Activated gamma-delta T cell treated with anti-CD3 and anti-CD28 coated beads, Interleukin-2, amount 50 U/mL, for 16 hours (primary cell): ENCODE results near the gene INPP5A.

ENCODE experiments used
- DNase-seq: peaks from one replicate; pipeline ENCODE4 v3.0.0-alpha.2; 2020; ENCODE audit warnings: low read depth

Gene INPP5A

GRCh38 chr10:132630666-132631337, 93.2 kb downstream of the INPP5A start:
- no peak for DNase-seq

GRCh38 chr10:132631338-132631735, 93.8 kb downstream of the INPP5A start:
- no peak for DNase-seq

- no peak for DNase-seq
These were observed 94.5 kb downstream of the INPP5A start for GRCh38 chr10:132632091-132632561.

GRCh38 chr10:132632851-132633684, 95.5 kb downstream of the INPP5A start:
- no peak for DNase-seq

DNA sequence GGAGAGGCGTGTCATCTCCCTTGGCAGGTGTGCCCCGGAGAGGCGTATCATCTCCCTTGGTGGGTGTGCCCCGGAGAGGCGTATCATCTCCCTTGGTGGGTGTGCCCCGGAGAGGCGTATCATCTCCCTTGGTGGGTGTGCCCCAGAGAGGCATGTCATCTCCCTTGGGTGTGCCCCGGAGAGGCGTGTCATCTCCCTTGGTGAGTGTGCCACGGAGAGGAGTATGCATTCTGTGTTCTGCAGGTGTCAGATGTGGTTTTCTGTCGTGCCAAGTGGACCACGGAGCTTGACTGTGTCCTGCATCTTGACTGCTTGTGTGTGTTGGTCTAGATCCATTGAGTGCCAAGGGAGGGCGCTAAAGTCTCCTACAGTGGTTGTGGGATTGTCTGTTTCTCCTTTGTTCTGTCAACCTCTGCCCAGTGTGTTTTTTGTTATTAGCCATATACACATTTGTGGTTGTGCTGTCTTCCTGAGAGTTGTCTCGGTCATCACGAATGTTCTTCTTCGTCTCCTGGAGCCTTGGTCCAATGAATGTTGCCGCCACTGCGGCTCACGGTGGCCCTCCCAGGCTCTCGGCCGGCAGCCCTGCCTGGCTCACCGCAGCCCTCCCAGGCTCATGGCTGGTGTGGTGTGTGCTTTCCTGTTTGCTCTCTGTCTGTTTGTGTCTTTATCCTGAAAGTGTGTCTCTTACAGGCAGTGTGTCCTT, 96.8 kb downstream of the INPP5A start:
- no peak for DNase-seq

GRCh38 chr10:132634947-132635271, 97.3 kb downstream of the INPP5A start:
- no peak for DNase-seq

GRCh38 chr10:132636358-132636757, 98.8 kb downstream of the INPP5A start:
- DNase-seq, result no peak

DNA sequence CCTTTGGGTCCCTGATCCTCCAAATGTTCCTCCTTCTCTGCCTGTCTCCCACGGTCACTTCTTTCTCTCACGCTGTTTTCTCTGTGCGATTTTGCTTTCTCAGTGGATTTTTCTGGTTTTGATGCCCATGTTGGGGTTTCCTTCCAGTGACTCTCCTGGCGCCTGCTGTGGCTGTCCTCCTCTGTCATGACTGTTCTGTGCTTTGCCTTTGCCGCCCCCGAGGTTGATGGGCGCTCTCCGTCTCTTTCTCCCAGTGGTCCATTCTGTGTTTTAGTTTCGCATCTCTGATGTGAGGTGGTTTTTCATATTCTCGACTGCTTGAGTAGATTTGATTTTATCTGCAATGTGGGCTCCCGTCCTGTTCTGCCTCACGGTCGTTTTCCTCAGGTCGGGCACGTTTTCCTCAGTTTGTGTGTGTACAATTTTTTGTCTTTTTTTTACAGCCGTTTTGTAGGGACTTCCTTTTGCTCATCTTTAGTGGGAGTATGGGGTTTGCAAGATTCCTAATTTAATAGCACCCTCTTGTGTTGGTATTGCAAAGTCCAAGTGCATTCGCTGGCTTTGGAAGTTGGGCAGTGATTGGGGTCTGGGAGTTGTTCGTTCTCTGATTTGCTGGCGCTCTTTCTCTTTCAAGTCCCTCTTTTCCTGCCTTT, 100.0 kb downstream of the INPP5A start:
- no peak for DNase-seq

DNA sequence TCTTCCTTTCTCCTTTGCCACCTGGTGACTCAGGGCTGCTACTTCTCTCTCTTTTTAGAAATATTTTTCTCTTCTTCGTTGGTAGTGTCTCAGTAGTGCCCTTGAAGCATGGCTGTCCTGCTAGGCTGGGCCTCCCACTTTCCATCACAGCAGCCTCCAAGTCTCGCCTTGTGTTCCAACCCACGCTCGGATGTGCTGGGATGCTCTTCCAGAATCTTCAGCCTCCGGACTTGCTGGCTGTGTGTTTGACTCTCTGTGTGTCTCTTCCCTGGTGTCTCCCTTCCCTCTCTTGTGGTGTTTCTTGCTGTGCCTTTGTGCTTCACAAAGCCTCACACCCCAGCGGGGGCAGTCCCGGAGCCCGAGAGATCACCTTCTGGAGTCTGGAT, 100.5 kb downstream of the INPP5A start:
- no peak for DNase-seq

DNA sequence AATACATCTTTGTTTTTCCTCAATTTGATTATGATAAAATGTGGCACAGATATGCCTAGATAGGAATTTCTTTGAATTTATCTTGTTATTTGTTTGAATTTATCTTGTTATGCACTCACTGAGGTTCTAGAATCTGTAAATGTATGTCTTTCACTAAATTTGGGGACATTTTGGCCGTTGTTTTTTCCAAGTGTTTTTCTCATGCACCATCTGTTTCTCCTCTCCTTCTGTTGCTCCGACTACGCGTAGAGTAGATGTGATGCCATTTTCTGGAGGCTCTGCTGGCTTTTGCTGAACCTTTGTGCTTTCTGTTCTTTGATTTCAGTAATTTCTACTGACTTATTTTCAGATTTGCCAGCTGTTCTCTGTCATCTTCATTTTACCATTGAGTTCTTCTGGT, 101.9 kb downstream of the INPP5A start:
- no peak for DNase-seq

GRCh38 chr10:132640326-132641125, 102.9 kb downstream of the INPP5A start:
- no peak for DNase-seq

DNA sequence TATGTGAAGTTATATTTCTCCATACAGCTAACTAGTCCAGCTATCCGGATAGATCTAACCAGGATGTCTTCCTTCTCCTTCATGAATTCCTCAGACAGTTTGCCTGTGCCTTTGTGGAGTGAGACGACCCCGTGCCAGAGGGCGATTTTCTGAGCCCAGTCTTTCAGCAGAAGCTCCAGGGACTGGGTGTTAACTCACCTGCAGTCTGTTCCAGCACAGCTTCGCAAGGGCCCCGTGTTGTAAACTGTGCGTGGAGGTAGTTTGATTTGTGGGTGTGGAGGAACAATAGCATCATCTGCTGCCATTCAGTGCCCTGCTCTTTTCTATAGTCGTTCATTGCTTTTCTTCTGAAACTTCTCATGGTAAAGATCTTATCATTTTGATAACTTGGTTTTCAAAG, 103.8 kb downstream of the INPP5A start:
- DNase-seq, result no peak

- no peak for DNase-seq
These were observed 104.6 kb downstream of the INPP5A start for GRCh38 chr10:132641966-132642731.

- no peak for DNase-seq
These were observed 105.1 kb downstream of the INPP5A start for GRCh38 chr10:132642732-132643008.

GRCh38 chr10:132643709-132644526, 106.3 kb downstream of the INPP5A start:
- DNase-seq, result no peak

DNA sequence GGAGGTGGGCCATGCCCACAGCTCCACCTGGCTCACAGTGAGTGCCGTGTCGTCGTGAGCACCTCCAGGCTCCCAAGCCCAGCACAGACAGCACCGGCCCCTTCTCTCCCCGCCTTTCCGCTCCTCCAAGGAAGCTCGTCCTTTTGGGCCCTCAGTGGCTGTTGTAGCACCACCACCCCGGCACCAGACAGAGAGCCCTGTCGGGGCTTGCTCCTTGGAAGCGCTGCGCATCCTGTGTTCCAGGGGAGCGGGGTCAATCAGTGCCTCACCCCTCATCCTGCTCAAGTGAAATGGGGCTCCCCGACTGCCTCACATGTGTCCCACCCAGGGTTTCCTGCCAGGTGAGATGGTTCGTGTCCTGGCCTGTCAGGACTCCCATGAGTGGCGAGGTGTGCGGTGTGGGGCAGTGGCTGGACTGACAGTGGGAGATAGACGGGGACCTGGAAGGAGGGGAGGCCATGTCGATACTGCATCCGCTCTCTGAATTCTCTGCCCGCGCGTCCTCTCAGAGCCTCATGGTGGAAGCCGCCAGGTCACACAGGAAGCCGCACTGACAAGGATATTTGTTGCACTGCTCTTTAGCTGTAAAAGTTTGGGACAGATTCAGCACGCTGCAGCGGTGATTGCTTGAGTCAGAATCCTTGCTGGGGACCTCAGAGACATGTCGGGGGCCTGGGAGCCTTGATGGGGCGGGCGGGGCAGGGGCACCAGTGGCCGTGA, 107.1 kb downstream of the INPP5A start:
- no peak for DNase-seq

DNA sequence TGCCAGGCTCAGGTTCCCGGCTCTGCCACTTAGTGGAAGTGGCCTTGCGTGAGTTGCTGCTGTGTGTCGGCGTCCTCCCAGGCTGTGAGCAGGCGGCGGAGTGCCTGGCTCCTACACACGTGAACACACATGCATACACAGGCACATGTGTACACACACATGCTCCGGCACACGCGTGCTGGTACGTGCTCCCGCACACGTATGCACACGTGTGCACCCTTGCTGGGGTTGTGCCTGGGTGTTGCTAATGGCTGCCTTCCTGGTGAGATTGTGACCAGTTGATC, 107.6 kb downstream of the INPP5A start:
- DNase-seq, result no peak

DNA sequence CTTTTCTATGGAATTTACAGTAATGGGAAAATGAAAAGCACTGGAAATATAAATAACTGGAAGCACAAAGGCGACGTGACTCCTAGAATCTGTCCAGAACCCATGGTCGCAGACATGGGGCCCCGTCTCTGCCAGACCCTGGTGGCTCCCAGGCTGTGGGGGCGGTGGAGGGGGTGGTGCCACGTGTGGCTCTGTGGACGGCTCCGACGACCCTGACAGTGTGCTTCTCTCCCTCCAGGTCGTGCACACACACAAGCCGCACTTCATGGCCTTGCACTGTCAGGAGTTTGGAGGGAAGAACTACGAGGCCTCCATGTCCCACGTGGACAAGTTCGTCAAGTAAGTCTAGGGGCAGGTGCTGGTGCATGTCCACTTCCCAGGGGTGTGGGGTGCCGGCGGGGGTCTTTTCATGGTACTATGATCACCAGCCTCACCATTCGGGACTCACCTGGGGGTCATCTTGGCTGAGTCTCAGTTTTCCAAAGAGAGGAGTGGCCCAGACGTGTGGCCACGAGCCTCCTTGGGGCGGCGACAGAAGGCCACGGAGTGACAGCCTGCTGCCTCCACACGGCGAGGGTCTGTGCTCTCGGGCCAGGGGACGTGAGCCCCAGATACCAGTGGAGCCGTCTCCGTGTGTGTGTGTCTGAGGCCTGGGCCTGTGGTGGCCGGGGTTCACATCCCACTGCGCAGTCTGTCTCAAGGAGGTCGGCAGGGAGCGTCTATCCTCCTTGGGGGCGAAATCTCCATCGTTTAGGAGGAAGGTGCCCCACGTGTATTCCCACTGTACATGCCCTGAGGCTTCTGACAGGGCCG, 108.2 kb downstream of the INPP5A start:
- no peak for DNase-seq
